ENCODE data around the gene SEMA6A.

- TF ChIP-seq POLR2A (IDR thresholded peaks at IDR 0.05) = no peak
- TF ChIP-seq, protein P1, sequence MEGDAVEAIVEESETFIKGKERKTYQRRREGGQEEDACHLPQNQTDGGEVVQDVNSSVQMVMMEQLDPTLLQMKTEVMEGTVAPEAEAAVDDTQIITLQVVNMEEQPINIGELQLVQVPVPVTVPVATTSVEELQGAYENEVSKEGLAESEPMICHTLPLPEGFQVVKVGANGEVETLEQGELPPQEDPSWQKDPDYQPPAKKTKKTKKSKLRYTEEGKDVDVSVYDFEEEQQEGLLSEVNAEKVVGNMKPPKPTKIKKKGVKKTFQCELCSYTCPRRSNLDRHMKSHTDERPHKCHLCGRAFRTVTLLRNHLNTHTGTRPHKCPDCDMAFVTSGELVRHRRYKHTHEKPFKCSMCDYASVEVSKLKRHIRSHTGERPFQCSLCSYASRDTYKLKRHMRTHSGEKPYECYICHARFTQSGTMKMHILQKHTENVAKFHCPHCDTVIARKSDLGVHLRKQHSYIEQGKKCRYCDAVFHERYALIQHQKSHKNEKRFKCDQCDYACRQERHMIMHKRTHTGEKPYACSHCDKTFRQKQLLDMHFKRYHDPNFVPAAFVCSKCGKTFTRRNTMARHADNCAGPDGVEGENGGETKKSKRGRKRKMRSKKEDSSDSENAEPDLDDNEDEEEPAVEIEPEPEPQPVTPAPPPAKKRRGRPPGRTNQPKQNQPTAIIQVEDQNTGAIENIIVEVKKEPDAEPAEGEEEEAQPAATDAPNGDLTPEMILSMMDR (IDR thresholded peaks at IDR 0.05) = no peak
Measured at GRCh38 chr5:116532762-116533525, 41.7 kb downstream of the SEMA6A start.
